D721Med (cell line): ENCODE results near the gene OR52E5.

Experiments
- DNase-seq: peaks from one replicate; pipeline ENCODE4 v3.0.0; 2011; ENCODE audit warnings: low spot score; ENCODE audit not compliant: insufficient read length
- FAIRE-seq: peaks from 2 replicates; lab custom pipeline; 2011; peaks lifted over from hg19 to GRCh38; lab: Jason Lieb, UNC
- TF ChIP-seq, protein P1 (sequence below): IDR thresholded peaks from 2 replicates; pipeline ENCODE4 v1.5.1; 2012; ENCODE audit warnings: mild to moderate bottlenecking, control low read depth; ENCODE audit not compliant: insufficient read depth; ENCODE audit errors: missing control alignments

OR52E5 gene

GRCh38 chr11:5892908-5893307 lies at the start of gene OR52E5:
TSS of gene OR52E5 (plus strand) at chr11:5893208. CDS start at chr11:5900777, 7,569 bp downstream.
- FAIRE-seq (no peak), DNase-seq (no peak)
- TF ChIP-seq, protein P1, sequence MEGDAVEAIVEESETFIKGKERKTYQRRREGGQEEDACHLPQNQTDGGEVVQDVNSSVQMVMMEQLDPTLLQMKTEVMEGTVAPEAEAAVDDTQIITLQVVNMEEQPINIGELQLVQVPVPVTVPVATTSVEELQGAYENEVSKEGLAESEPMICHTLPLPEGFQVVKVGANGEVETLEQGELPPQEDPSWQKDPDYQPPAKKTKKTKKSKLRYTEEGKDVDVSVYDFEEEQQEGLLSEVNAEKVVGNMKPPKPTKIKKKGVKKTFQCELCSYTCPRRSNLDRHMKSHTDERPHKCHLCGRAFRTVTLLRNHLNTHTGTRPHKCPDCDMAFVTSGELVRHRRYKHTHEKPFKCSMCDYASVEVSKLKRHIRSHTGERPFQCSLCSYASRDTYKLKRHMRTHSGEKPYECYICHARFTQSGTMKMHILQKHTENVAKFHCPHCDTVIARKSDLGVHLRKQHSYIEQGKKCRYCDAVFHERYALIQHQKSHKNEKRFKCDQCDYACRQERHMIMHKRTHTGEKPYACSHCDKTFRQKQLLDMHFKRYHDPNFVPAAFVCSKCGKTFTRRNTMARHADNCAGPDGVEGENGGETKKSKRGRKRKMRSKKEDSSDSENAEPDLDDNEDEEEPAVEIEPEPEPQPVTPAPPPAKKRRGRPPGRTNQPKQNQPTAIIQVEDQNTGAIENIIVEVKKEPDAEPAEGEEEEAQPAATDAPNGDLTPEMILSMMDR: no peak

DNA sequence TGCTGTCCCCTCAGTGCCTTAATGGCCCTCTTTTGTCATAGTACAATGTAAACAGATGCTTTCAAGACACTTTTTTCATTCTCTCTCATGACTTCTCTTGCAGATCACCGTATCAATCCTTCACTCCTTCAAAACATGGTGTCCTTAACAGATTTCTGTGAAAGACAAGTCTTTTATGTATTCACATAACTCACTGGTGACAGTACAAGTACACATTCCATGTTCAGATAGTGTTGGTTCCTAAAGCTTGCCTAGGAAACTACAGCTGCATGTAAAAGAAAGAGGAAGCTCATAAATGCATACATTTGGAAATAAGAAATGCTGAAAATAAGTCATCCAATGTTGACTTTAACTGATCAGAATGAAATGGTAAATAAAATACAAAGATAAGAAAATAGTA lies 46.3 kb upstream of the OR52E5 start:
- FAIRE-seq (no peak), DNase-seq (no peak)
- TF ChIP-seq, protein P1: no peak

GRCh38 chr11:5847711-5848110 lies 45.3 kb upstream of the OR52E5 start:
- TF ChIP-seq, protein P1: no peak
- DNase-seq: no peak
- no peak for FAIRE-seq

- TF ChIP-seq, protein P1: no peak
- no peak for FAIRE-seq
These were observed 42.0 kb upstream of the OR52E5 start for GRCh38 chr11:5851002-5851401.

GRCh38 chr11:5857590-5857989 lies 35.4 kb upstream of the OR52E5 start, which contains the start of gene OR52E8:
TSS of gene OR52E8 (minus strand) at chr11:5857690. CDS start at chr11:5857690, 0 bp downstream.
- FAIRE-seq (no peak), DNase-seq (no peak)
- TF ChIP-seq, protein P1: no peak

More at GRCh38 chr11:5851002-5851401, 42.0 kb upstream of the OR52E5 start:
- DNase-seq: no peak

GRCh38 chr11:5865826-5866225 lies 27.2 kb upstream of the OR52E5 start:
- TF ChIP-seq, protein P1: no peak
- DNase-seq: no peak
- no peak for FAIRE-seq

GRCh38 chr11:5878564-5878963 lies 14.4 kb upstream of the OR52E5 start:
- TF ChIP-seq, protein P1: no peak
- DNase-seq: no peak
- no peak for FAIRE-seq
